IPS-NIHi7 (cell line): Measurements from ENCODE around the gene TXNRD2.
"Not testable (repeated sequence)": the region's sequence is repeated elsewhere in the genome, so short reads cannot be mapped to it uniquely, and the experiment has no call there.

Experiments used
- DNase-seq: peaks from one replicate; pipeline ENCODE4 v3.0.0; 2012; ENCODE audit warnings: mixed read lengths; ENCODE audit errors: extremely low spot score

TXNRD2 gene

GRCh38 chr22:19948057-19948760 is 6.6 kb upstream of the TXNRD2 start:
- no peak for DNase-seq

GRCh38 chr22:19943082-19944026 is 1.7 kb upstream of the TXNRD2 start:
- DNase-seq = peak; percentile 41

GRCh38 chr22:19942157-19943081 is 801 bp upstream of the TXNRD2 start:
- no peak for DNase-seq

- no peak for DNase-seq
Measured at GRCh38 chr22:19940536-19941364, 868 bp downstream of the TXNRD2 start.

- DNase-seq = no peak
Measured at GRCh38 chr22:19937616-19938473, 3.8 kb downstream of the TXNRD2 start.

GRCh38 chr22:19936513-19936912 is 5.1 kb downstream of the TXNRD2 start:
- DNase-seq = no peak

GRCh38 chr22:19935123-19935718 is 6.4 kb downstream of the TXNRD2 start:
- not testable (repeated sequence) for DNase-seq

- peak; percentile 5 for DNase-seq
Measured at GRCh38 chr22:19933341-19934241, 8.0 kb downstream of the TXNRD2 start.

- peak; percentile 5 for DNase-seq
Measured at GRCh38 chr22:19932367-19933206, 9.0 kb downstream of the TXNRD2 start.

GRCh38 chr22:19931514-19931913 is 10.1 kb downstream of the TXNRD2 start:
- no peak for DNase-seq

- peak; percentile 4 for DNase-seq
Measured at GRCh38 chr22:19930551-19931486, 10.8 kb downstream of the TXNRD2 start.

- peak; percentile 5 for DNase-seq
Measured at GRCh38 chr22:19929586-19930550, 11.8 kb downstream of the TXNRD2 start.

GRCh38 chr22:19928207-19928606 is 13.4 kb downstream of the TXNRD2 start:
- DNase-seq = no peak

- DNase-seq = no peak
Measured at GRCh38 chr22:19927696-19928095, 13.9 kb downstream of the TXNRD2 start.

GRCh38 chr22:19926028-19926427 is 15.6 kb downstream of the TXNRD2 start:
- DNase-seq = not testable (repeated sequence)
